Liver (tissue), 9 donors: ENCODE data around the gene ARMC7. TPM values are rescaled to one million over a fixed set of nuclear protein-coding genes. Genes with fewer than 3 reads are reported as not detected.

ENCODE experiments used
- DNase-seq: peaks from one replicate; pipeline ENCODE4 v3.0.0-alpha.2; 2017; ENCODE audit warnings: low spot score
- H3K27ac ChIP-seq, 2 donors: one replicate each; pipeline ENCODE4 v1.7.0; 2013; ENCODE audit warnings: inconsistent platforms in 2 of 2, low read length in 2 of 2, control low read depth in 1 of 2, low read depth in 1 of 2, mild to moderate bottlenecking in 1 of 2
- H3K27me3 ChIP-seq, 4 donors: one replicate each; pipeline versions ENCODE4 v1.6.1 to v1.7.0; 2013; ENCODE audit warnings: low read length in 3 of 4, inconsistent platforms in 1 of 4, mild to moderate bottlenecking in 1 of 4, moderate library complexity in 1 of 4; ENCODE audit not compliant: control insufficient read depth in 4 of 4, insufficient read depth in 4 of 4
- H3K36me3 ChIP-seq, 4 donors: one replicate each; pipeline versions ENCODE4 v1.6.1 to v1.7.0; 2013; ENCODE audit warnings: low read length in 3 of 4, mild to moderate bottlenecking in 3 of 4, low read depth in 1 of 4, moderate library complexity in 1 of 4; ENCODE audit not compliant: control insufficient read depth in 4 of 4, insufficient read depth in 3 of 4
- H3K4me1 ChIP-seq, 4 donors: one replicate each; pipeline versions ENCODE4 v1.6.1 to v1.7.0; 2013; ENCODE audit warnings: low read length in 3 of 4, mild to moderate bottlenecking in 3 of 4, moderate library complexity in 1 of 4; ENCODE audit not compliant: control insufficient read depth in 4 of 4, insufficient read depth in 4 of 4
- H3K4me3 ChIP-seq, 3 donors: one replicate each; pipeline versions ENCODE4 v1.6.1 to v1.7.0; 2013; ENCODE audit warnings: low read length in 3 of 3, control low read depth in 1 of 3, low read depth in 1 of 3, mild to moderate bottlenecking in 1 of 3
- H3K9ac ChIP-seq, 2 donors: one replicate each; pipeline ENCODE4 v1.7.0; 2013; ENCODE audit warnings: low read length in 2 of 2, mild to moderate bottlenecking in 2 of 2, moderate library complexity in 2 of 2, control low read depth in 1 of 2, low read depth in 1 of 2
- H3K9me3 ChIP-seq, 4 donors: one replicate each; pipeline versions ENCODE4 v1.6.1 to v1.7.0; 2013; ENCODE audit warnings: low read length in 3 of 4; ENCODE audit not compliant: control insufficient read depth in 4 of 4
- ATF3 ChIP-seq: IDR thresholded peaks from 2 replicates; pipeline ENCODE4 v1.6.1; 2016; ENCODE audit warnings: antibody characterized with exemption
- CTCF ChIP-seq: fragments of 150-350 bp; IDR thresholded peaks from 2 replicates; pipeline ENCODE4 v1.5.1; 2017; ENCODE audit warnings: improper control_type of control experiment, low read depth, low read length; ENCODE audit not compliant: missing input control
- EGR1 ChIP-seq, 2 donors: IDR thresholded peaks; 2 replicates each; pipeline ENCODE4 v1.6.1; 2016 to 2018; ENCODE audit warnings: antibody characterized with exemption in 2 of 2, low read depth in 2 of 2
- FOXA1 ChIP-seq: IDR thresholded peaks from 2 replicates; pipeline ENCODE4 v1.6.1; 2016; ENCODE audit warnings: antibody characterized with exemption
- FOXA2 ChIP-seq: IDR thresholded peaks from 2 replicates; pipeline ENCODE4 v1.6.1; 2016; ENCODE audit warnings: antibody characterized with exemption
- HNF4A ChIP-seq, 2 donors: conservative IDR thresholded peaks; 2 replicates each; pipeline ENCODE4 v1.6.1; 2016; ENCODE audit warnings: antibody characterized with exemption in 2 of 2, mild to moderate bottlenecking in 2 of 2
- HNF4G ChIP-seq: IDR thresholded peaks from 2 replicates; pipeline ENCODE4 v1.6.1; 2016; ENCODE audit warnings: antibody characterized with exemption
- JUND ChIP-seq, 2 donors: IDR thresholded peaks; 2 replicates each; pipeline ENCODE4 v1.6.1; 2016; ENCODE audit warnings: antibody characterized with exemption in 2 of 2
- NR2F2 ChIP-seq: IDR thresholded peaks from 2 replicates; pipeline ENCODE4 v1.6.1; 2016; ENCODE audit warnings: antibody characterized with exemption
- RAD21 ChIP-seq, 2 donors: IDR thresholded peaks; 2 replicates each; pipeline ENCODE4 v1.6.1; 2016; ENCODE audit warnings: antibody characterized with exemption in 2 of 2, mild to moderate bottlenecking in 2 of 2
- REST ChIP-seq: IDR thresholded peaks from 2 replicates; pipeline ENCODE4 v1.6.1; 2016; ENCODE audit warnings: antibody characterized with exemption, mild to moderate bottlenecking
- RXRA ChIP-seq, 2 donors: IDR thresholded peaks; 2 replicates each; pipeline ENCODE4 v1.6.1; 2017 to 2018; ENCODE audit warnings: antibody characterized with exemption in 2 of 2, mild to moderate bottlenecking in 1 of 2
- SP1 ChIP-seq: IDR thresholded peaks from 2 replicates; pipeline ENCODE4 v1.6.1; 2018; ENCODE audit warnings: antibody characterized with exemption, mild to moderate bottlenecking
- TAF1 ChIP-seq: conservative IDR thresholded peaks from 2 replicates; pipeline ENCODE4 v1.6.1; 2016; ENCODE audit warnings: antibody characterized with exemption, mild to moderate bottlenecking
- YY1 ChIP-seq: IDR thresholded peaks from 2 replicates; pipeline ENCODE4 v1.6.1; 2016; ENCODE audit warnings: antibody characterized with exemption, mild to moderate bottlenecking
- WGBS: extraction: QIAGEN DNeasy Blood & Tissue Kit; methylation state at CpG from one replicate; pipeline ENCODE4 v1.1.7; 2013; 5-methylcytosine and 5-hydroxymethylcytosine counted together
- polyA plus RNA-seq, 2 donors: library from polyadenylated mRNA; stranded (reverse) in 1 of 2; unstranded in 1 of 2; fragments of 200-250 nt in 1 of 2; fragments of >200 nt in 1 of 2; fragmentation: Nextera tagmentation in 1 of 2; extraction: Ambion mirVana in 1 of 2; gene quantifications; one replicate each; pipeline versions ENCODE4 v1.2.1 to v1.2.3, GENCODE V29; 2013 to 2015
- total RNA-seq, 2 donors: library from RNA; depleted of rRNA; stranded (reverse); fragments of >200 nt; gene quantifications; one replicate each; pipeline ENCODE4 v1.2.3, GENCODE V29; 2014
- donor health status: healthy.
- donor health status: healthy.
- donor health status: healthy.
- donor health status: healthy.
- donor health status: healthy.

Gene ARMC7
- total and polyA plus RNA-seq, 4 donors, result 1.7 to 6.6 (median 3.7) TPM

- Histone ChIP-seq H3K9ac (no peak overlapping the region), H3K4me1 (peaks cover 0 to 2% (median 0%) of the 10 kb centered on the region in 4 donors), H3K27me3 (no peaks in the 10 kb centered on the region), H3K9me3 (no peaks in the 10 kb centered on the region), H3K27ac (no peak overlapping the region), H3K36me3 (peaks cover 3 to 19% (median 3%) of the 10 kb centered on the region in 4 donors), H3K4me3 (no peak overlapping the region)
- WGBS, result 81% methylated on average over 3 of the region's 3 CpGs
- TF ChIP-seq TAF1 (no peak), SP1 (no peak)
- DNase-seq, result no peak
These were observed 36.8 kb downstream of the ARMC7 start for GRCh38 chr17:75146592-75146991.

- no peak overlapping the region for H3K27ac ChIP-seq
- H3K36me3 ChIP-seq, result peaks cover 2 to 19% (median 3%) of the 10 kb centered on the region in 4 donors
- peaks cover 0 to 3% (median 2%) of the 10 kb centered on the region in 4 donors for H3K4me1 ChIP-seq
- H3K9ac ChIP-seq, result no peak overlapping the region
- WGBS, result 89% methylated on average over 6 of the region's 6 CpGs
- H3K9me3 ChIP-seq, result no peaks in the 10 kb centered on the region
- no peaks in the 10 kb centered on the region for H3K27me3 ChIP-seq
- DNase-seq, result no peak
- no peak for TF ChIP-seq REST
- no peak overlapping the region for H3K4me3 ChIP-seq
These were observed 38.2 kb downstream of the ARMC7 start for GRCh38 chr17:75147878-75148546.

- peaks cover 0 to 16% (median 8%) of the 10 kb centered on the region in 4 donors for H3K4me1 ChIP-seq
- no peak for DNase-seq
- no peaks in the 10 kb centered on the region for H3K9me3 ChIP-seq
- 95% methylated on average over 6 of the region's 6 CpGs for WGBS
- no peak overlapping the region for H3K4me3 ChIP-seq
- H3K9ac ChIP-seq, result no peak overlapping the region
- peaks cover 0 to 3% (median 2%) of the 10 kb centered on the region in 4 donors for H3K36me3 ChIP-seq
- H3K27ac ChIP-seq, result no peak overlapping the region
- no peaks in the 10 kb centered on the region for H3K27me3 ChIP-seq
- no peak for TF ChIP-seq NR2F2
- no peak for TF ChIP-seq FOXA2
- TF ChIP-seq CTCF, result no peak
- TF ChIP-seq RAD21 (IDR thresholded peaks at IDR 0.05), result no peak
- no peak for TF ChIP-seq YY1
- TF ChIP-seq HNF4G, result no peak
- TF ChIP-seq EGR1 (IDR thresholded peaks at IDR 0.05; ENCODE audit: low read depth in 2 of 2), result no peak
- no peak for TF ChIP-seq RXRA (IDR thresholded peaks at IDR 0.05)
- no peak for TF ChIP-seq REST
- TF ChIP-seq ATF3, result no peak
- no peak for TF ChIP-seq HNF4A (conservative IDR thresholded peaks at IDR 0.05)
- TF ChIP-seq JUND (IDR thresholded peaks at IDR 0.05), result no peak
- no peak for TF ChIP-seq FOXA1
These were observed 42.2 kb downstream of the ARMC7 start for GRCh38 chr17:75151930-75152329.
